Body of pancreas (tissue), 4 donors: ENCODE data around the gene CACNA2D3.

Source experiments
- POLR2A ChIP-seq, 3 donors: fragments of 450-650 bp; IDR thresholded peaks; one replicate each; pipeline ENCODE4 v1.6.1; 2016; ENCODE audit warnings: antibody characterized with exemption in 3 of 3, mild to moderate bottlenecking in 2 of 3
- TF ChIP-seq, protein P1 (sequence below), 7 experiments: fragments of 450-650 bp in 4 of 7; fragments of 200-600 bp in 3 of 7; sonication (generic) in 3 of 7; IDR thresholded peaks; one replicate each; pipeline ENCODE4 v1.5.1; 2016 to 2019; ENCODE audit warnings: antibody characterized with exemption in 7 of 7

DNA sequence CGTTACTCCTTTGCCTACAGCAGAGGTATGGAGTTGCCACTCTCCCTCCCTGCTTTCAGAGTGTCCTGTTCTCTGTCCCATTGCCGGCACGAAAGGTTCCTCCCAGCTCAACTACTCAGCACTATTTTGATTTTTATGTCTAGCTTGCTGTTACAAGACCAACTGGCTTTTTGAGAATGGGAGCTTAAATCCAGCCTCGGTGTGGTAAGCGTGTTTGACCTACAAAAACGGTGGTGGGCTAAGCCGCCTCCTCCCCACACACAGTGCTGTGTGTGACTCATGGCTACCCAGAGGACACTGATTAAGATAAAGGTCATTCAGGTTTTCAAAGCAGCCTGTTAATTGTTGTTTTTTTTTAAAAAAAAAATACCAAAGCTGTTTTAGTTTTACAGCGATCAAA is 741.0 kb downstream of the CACNA2D3 start:
- TF ChIP-seq POLR2A (IDR thresholded peaks at IDR 0.05), result no peak
- TF ChIP-seq, protein P1, sequence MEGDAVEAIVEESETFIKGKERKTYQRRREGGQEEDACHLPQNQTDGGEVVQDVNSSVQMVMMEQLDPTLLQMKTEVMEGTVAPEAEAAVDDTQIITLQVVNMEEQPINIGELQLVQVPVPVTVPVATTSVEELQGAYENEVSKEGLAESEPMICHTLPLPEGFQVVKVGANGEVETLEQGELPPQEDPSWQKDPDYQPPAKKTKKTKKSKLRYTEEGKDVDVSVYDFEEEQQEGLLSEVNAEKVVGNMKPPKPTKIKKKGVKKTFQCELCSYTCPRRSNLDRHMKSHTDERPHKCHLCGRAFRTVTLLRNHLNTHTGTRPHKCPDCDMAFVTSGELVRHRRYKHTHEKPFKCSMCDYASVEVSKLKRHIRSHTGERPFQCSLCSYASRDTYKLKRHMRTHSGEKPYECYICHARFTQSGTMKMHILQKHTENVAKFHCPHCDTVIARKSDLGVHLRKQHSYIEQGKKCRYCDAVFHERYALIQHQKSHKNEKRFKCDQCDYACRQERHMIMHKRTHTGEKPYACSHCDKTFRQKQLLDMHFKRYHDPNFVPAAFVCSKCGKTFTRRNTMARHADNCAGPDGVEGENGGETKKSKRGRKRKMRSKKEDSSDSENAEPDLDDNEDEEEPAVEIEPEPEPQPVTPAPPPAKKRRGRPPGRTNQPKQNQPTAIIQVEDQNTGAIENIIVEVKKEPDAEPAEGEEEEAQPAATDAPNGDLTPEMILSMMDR (IDR thresholded peaks at IDR 0.05), result no peak
